GM19043 (cell line): Measurements from ENCODE around the gene COPS9.

Source experiments
- ATAC-seq: cut with Tn5 transposase; IDR thresholded peaks from one replicate; pipeline ENCODE4 v1.9.1; 2021; ENCODE audit warnings: low read depth; ENCODE audit not compliant: unreplicated experiment

Gene COPS9

DNA sequence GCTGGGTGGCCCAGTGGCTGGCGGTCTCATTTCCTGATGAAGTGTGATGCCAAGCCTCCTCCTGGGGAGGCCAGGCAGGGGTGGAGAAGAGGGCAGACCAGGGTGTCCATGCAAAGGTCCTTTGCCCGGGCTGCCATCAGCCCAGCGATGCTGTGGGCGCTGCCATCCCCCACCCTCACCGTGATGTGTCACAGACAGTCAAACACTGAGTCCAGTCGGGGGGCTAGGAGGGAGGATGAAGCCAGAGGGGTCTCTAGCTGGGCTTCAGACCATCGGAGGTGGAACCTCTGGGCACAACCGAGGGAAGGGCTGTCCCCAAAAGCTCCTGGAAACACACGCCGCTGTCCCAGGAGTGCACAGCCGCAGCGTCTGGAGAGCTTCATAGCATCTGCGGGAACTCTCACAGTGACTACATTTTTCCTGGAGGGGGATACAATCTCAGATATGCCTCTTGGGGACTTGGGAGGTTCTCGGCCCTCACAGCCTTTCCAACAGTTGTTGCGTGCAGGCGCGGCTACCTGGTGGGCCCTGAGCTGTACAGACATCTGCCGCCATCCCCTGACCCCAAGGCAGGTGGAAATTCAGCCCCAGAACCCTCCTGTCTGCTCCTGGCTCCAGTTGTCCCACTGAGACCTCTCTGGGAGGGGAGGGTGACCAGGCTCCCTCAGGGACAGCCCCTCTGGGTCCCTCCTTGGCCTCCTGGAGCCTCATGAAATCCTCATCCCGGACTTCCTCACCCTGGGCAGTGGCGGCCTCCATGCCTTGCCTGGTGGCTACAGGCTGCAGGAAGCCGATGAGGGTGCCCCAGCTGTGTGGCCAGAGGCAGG is 30.9 kb upstream of the COPS9 start:
- no peak for ATAC-seq

DNA sequence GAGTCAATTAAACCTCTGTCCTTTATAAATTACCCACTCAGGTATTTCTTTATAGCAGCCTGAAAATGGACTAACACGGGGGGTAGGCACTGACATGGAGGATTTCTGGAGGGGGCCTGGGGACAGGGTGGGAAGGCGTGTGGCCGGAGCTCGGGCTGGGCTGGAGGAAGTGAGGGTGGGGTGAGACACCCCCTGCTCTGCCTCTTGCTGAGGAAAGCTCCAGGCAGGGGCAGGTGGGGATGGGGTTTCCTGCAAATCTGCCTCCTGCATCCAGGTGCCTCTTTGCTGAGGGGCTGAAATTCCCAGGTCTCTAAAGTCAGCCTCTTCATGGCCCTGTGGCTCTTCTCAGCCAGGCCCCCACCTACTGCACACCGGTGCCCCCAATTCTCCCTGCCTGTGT is 30.1 kb upstream of the COPS9 start:
- no peak for ATAC-seq

DNA sequence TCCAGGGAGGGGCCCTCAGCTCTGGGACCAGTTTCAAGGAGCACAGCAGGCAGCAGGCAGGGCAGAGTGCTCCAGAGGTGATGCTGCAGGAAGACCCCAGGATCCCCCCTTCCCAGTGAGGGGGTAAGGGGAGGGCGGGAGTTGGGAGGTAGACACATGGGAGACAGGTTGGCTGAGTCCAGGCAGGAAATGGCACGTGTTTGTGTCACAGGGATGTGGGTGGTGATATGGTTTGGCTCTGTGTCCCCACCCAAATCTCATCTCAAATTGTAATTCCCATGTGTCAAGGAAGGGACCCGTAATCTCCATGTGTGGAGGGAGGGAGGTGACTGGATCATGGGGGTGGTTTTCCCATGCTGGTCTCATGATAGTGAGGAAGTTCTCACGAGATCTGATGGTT is 29.6 kb upstream of the COPS9 start:
- ATAC-seq: no peak

DNA sequence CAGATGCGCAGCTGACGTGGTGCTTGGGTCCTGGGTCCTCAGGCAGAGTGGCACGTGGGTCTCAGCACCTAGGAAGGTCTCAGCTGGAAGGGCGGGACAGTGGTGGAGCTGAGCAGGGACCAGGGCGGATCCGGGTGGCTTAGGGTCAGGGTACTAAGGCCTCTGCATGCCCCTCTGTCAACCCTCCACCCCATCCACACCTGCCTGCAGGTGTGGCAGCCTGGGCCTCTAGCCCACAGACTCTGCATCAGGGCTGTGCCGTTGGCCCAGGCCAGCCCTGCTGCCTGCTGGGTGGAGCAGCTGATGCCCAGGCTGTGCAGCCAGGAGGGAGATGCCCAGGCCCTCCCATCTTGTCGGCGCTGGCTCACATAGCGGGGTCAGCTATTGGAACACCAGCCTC is 28.9 kb upstream of the COPS9 start:
- ATAC-seq: no peak

DNA sequence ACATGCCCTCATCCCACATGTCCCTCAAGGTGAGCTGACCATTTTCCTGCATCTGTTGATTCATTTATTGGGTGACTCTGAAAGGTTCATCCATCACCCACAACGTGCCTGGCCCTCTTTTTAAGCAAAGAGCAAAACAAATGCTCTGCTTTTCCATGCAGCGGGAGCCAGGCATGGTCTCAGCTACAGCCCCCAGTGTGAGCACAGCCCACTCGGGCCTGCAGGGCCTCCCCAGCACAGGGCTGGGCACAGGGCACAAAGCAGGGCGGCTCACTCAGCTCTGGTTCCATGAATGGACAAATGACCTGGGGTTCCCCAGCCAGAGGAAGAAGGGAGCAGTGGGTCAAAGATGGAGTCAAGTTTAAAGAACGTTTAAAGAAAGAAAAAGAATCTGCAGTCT is 28.5 kb upstream of the COPS9 start:
- ATAC-seq: no peak

DNA sequence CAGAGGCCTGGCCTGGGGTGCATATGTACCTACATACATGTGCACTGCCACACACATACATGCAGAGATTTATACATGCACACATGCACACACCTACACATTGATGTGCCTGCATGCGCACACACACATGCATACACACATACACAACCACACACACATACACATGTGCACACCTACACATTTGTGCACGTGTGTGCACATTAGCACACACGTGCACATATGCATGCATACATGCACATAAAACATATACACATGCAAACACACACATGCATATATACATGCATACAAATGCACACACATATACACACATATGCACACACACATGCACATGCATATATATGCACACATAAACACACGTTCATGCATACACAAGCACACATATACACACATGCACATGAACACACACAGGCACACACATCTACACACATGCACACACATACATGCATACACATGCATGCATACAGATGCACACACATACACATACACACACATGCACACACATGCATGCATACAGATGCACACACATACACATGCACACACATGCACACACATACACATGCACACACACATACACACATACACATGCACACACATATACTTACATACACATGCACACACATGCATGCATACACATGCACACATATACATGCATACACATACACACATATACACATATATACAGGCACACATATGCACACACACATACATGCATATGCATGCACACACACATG is 27.9 kb upstream of the COPS9 start:
- ATAC-seq: no peak

DNA sequence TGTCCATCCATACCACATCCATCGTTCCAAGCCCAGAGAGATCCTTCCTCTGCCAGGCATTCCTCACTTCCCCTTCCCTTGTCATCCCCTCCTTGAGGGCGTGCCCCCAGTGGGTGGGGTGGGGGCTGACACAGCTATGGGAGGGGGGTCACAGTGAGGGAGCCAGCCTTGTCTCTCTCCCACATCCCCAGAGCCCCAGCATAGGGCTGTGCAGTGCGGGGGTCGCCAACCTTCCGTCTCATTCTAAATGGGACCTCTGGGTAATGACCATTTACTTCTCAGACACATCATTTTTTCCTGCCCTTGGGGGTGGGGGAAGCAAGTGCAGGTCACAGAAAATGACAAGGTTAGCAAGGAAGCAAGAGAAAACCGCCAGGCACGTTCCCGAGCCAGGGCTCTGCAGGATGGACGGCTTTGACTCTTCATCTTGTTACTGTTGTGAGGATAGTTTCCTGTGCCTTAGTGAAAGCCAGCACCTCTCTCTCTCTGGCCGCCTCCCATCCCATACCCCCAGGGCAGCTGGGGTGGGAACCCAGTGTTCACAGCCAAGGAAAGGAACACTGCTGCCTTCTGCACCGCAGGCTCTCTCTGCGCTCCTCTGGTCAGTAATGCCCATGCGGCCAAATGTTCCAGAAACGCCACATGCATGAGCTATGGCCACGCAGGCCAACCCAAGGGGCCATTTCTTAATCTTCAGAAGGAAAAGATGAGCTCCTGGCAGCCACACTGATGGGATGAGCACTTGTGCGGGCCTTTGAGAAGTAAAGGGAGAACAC is 27.0 kb upstream of the COPS9 start:
- ATAC-seq: no peak

DNA sequence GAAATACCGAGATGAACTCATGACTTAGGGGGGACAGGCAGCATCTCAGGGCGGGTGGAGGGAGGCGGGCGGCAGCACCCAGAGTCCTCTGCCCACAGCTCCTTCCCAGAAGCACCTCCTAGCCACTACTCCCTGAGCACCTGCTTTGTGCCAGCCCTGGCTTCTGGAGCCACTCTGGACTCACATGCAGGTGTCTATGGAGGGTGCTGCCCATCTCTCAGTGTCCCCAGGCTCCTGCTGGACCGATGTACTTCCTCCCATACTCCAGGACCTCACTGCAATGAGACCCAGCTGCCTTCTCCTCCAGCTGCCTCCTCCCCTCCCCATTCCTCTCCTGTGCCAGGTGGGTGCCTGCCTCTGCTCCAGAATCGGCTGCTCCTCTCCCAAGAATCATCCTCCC is 26.4 kb upstream of the COPS9 start:
- no peak for ATAC-seq

DNA sequence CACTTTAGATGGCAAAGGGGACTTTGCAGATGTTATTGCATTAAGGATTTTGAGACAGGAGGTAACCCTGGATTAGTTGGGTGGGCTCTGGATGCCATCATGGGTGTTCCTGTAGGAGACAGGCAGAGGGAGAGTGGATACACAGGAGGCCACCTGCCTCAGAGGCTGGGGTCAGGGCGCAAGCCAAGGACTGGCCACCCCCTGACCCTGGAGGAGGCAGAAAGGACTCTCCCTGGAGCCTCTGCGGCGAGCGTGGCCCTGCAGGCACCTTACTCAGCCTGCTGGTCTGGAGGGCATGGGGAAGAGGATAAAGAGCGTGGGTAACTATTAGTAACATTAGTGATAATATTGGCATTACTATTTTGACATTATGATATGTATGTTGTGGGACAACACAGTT is 25.9 kb upstream of the COPS9 start:
- ATAC-seq: no peak

DNA sequence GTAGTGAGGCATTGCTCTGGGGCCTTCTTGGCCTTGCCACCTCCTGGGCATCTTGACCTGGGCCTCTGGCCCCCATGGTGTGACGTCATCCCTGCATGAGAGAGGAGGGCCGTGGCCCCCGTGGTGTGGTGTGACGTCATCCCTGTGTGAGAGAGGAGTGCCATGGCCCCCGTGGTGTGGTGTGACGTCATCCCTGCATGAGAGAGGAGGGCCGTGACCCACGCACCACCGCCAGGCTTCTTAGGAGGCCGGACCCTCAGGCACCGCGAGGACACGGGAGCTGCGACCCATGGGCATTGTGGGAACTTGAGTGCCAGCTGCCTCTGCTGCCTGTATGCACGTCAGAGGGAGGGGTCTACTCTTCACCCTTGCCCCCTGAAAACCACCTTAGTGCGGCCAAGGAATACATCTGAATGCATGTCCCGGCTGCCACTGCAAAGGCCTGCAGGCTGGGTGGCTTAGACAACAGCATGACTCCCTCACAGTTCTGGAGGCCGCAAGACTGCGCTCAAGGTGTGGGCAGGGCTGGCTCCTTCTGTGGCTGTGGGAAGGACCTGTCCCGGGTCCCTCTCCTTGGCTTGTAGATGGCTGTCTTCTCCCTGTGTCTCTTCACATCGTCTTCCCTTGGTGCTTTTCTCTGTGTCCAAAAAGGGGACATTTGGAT is 25.1 kb upstream of the COPS9 start:
- ATAC-seq: no peak

DNA sequence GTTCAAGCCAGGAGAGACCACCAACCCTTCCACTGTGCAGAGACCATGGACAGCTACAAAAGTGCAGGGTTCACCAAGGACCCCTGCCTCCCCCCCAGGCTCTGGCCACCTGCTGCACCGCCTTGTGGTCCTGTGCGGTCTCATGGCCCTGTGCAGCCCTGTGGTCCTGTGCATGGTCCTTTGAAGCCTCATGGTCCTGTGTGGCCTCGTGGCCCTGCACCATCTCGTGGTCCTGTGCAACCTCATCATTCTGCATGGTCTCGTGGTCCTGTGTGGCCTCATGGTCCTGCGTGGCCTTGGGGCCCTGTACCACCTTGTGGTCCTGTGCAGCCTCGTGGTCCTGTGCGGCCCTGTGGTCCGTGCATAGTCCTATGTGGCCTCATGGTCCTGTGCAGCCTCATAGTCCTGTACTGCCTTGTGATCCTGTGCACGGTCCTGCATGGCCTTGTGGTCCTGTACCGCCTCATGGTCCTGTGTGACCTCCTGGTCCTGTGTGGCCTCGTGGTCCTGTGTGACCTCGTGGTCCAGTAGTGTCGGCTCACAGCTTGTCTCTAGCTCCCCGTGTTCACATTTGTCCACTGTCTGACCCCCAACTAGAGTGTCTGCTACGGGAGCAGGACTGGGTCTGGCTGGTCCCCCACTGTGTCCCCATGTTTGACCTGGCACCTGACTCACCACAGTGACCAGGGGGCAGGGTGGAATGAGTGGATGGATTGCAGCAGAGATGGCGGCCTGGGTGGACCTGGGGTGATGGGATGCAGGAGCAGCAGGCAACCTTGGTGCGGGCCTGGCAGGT is 24.4 kb upstream of the COPS9 start:
- ATAC-seq: no peak

DNA sequence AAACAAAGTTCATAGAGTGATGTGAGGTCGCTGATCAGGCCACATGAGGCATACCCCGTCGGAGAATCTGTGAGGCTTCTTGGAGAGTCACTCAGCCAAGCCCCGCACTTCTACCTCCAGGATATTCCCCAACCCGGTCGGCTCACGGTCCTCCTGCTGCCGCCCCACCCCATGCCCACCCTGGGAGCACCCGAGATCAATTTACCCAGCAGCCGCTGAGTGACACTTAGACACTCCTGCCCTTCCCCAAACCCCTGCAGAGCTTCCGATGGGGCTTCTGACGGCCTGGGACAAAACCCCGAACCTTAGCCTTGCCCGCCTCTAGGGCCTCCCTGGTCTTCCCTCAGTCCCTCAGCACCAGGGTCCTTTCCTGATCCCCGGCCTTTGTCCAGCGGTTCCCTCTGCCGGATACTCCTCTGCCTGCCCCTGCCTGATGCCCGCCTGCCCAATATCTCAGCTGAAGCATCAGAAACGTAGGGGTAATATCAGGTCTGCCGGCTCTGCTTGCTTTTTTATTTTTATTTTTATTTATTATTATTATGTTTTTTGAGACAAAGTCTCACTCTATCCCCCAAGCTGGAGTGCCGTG is 23.2 kb upstream of the COPS9 start:
- ATAC-seq: no peak

DNA sequence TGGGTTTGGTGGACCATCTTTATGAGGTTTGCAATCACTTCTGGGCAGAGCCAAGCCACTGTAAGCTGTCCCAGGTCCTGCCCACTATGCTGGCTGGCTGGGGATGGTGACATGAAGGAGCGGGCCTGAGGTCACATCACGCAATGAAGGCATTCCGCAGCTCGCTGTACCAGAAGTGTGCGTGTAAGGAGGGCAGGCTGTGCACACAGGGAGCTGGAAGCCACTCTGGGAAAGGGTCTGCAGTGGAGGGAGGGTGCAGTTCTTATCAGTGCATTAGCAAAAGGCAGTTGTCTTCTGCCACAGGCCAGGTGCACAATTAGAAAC is 21.0 kb upstream of the COPS9 start:
- no peak for ATAC-seq

DNA sequence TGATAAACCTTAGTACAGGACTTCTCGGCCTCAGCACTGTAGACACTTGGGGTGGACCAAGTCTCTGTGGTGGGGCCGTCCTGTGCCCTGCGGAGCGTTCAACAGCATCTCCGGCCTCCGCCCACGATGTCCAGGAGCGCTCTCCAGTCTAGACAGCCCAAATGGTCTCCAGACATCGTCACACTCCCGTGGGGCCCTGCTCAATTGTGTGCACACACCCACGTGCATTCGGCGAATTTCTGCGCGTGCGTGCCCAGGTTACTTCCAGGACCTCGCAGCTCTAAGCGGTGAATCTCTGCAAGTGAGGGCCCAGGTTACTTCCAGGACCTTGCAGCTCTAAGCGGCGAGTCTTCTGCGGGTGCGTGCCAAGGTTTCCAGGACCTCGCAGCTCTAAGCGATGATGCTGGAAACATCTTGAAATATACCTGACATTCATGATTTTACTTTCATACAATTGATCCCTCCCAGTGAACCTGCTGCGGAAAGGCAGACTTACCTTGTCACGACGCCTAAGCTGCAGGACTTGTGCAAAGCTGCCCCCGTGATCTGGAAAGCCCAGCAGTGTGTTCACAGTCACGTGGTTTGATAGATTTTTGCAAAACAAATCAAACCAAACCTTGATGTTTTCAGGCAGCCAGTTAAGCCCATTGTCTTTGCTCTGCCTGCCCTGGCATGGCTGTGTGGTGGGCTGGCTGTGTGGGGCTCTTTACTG is 20.5 kb upstream of the COPS9 start:
- no peak for ATAC-seq

DNA sequence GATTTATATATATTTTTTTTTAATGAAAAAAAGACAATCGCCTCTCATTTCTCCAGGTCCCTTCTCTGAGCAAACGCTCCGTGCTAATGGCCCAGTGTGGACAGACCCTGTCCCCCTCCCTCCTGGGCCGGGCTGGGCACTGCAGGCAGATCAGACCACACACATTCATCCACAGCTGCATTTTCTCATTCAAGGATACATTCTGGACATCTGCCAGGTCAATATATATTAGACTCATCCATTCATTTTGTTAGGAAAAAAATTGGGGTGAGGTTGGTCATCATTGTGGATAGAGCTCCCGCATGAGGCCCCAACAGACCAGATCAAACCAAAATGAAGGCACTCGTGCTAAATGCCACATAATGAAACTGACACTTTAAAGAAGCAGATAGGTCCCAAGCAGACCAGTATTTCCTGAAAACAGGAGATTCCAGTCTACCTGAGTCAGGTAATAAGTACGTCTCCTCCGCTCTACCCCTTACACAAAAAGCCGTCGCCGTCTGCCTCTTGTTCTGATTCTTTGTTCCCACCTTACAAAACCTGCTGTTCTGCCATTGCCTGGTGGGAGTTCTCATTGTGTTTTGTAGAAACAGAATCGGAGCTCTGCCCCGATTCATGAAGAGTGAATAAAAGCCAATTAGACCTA is 19.8 kb upstream of the COPS9 start:
- ATAC-seq: no peak

DNA sequence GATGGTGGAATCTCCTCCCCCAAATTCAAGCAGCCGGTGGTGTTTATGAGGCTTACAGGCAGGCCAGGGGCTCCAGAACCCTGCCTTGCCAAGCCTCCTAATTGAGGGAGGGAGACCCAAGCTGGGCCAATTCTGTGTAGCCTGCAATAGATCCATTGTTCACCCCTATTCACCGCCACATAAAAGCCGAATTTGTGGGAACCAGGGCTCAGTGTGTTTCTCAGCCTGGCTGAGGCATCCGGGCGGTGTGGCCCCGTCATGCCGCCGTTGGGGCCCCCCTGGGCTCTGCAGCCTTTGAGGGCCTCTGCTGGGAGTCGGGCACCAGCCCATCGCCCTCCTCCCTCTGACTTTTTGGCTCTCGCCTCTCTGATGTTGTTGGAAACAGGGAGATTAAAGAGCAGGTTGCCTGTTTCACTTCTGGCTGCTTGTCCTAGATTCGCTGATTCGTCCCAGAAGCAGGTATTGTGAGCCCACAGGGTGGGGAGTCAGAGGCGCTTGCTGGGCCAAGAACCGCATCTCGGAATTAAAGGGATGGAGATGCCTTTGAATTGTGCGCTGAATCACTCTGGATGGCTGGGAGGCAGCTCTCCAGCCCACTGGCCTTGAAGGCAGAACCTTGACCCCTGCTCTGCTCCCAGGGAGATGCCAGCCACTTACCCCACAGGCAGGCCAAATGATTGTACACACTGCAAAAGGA is 19.1 kb upstream of the COPS9 start:
- no peak for ATAC-seq

DNA sequence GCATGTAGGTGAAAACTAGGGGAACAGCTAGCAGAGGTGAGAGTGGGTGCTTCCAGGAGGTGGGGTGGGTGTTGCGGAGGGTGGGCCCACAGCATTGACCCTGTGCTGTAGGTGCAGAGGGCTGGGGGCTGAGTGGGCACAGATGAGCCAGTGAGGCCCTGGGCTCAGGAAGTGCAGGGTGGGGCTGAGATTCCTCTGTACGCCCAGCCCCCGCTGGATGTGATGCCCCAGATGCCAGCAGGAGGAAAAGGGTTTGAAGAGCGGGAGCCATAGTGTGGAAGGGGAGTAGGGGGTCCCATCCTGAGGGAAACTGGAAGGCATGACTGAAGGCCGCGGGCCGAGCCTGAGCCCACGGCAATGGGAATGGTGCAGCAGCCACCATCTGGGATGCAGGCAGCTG is 18.5 kb upstream of the COPS9 start:
- no peak for ATAC-seq

DNA sequence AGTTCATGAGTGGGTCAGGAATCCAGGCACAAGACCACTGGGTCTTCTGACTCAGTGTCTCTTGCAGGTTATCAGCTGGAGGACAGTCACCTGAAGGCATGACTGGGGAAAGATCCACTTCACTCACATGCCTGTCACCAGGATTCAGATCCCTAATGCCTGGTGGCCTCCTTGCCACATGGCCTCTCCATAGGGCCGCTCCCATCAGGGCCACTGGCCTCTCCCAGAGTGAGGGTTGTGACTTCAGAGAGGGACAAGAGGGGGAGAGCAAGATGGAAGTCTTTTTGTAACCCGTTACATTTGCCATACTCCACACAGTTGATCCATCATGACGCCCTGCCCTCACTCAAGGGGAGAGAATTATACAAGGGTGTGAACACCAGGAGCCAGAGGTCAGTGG is 17.3 kb upstream of the COPS9 start:
- no peak for ATAC-seq
